Activated naive CD4-positive, alpha-beta T cell treated with anti-CD3 and anti-CD28 coated beads for 36 hours (primary cell): ENCODE measurements around the gene MYO5A. TPM values are rescaled to one million over a fixed set of nuclear protein-coding genes. Genes with fewer than 3 reads are reported as not detected.
A peak's percentile ranks its signal among the peaks of the same experiment; 100 is the strongest.
"Not testable (repeated sequence)": the region's sequence is repeated elsewhere in the genome, so short reads cannot be mapped to it uniquely, and the experiment has no call there.

Experiments
- CTCF ChIA-PET: fragments of 350-600 bp; sonication (Branson Sonifier 250); formaldehyde crosslinking; loops from one replicate; lab custom pipeline; 2021; ENCODE audit warnings: antibody characterized with exemption; lab: Charles Lee
- DNase-seq: peaks from one replicate; pipeline ENCODE4 v3.0.0-alpha.2; 2020
- H3K27ac Mint-ChIP-seq: one replicate; pipeline ENCODE4 v1.8.0; 2021; ENCODE audit warnings: mild to moderate bottlenecking, mixed read lengths
- H3K27me3 Mint-ChIP-seq: one replicate; pipeline ENCODE4 v1.8.0; 2021; ENCODE audit warnings: low read depth, mixed read lengths
- H3K36me3 Mint-ChIP-seq: one replicate; pipeline ENCODE4 v1.8.0; 2021; ENCODE audit warnings: low read depth, mixed read lengths
- H3K4me1 Mint-ChIP-seq: one replicate; pipeline ENCODE4 v1.8.0; 2021; ENCODE audit warnings: low read depth, mixed read lengths
- H3K4me3 Mint-ChIP-seq: one replicate; pipeline ENCODE4 v1.8.0; 2021; ENCODE audit warnings: mild to moderate bottlenecking, moderate library complexity, mixed read lengths
- H3K9me3 Mint-ChIP-seq: one replicate; pipeline ENCODE4 v1.8.0; 2021; ENCODE audit warnings: mixed read lengths
- intact Hi-C: fragments of 100-400 bp; cut with micrococcal nuclease; formaldehyde crosslinking; loops from one replicate; pipeline ENCODE4 v1.15.1; 2023
- total RNA-seq, 2 experiments: library from RNA; stranded (reverse); gene quantifications; one replicate each; pipeline ENCODE4 v1.2.3, GENCODE V29; 2021

Gene MYO5A
- 10 to 100 TPM; 13.2 to 13.7 TPM for total RNA-seq

- DNase-seq, result peak; percentile 81
- Mint-ChIP-seq H3K27me3 (no peaks in the 10 kb centered on the region), H3K4me1 (peaks cover 13% of the 10 kb centered on the region), H3K9me3 (no peaks in the 10 kb centered on the region), H3K27ac (peak within 1 kb of the TSS; percentile 47), H3K4me3 (peak within 1 kb of the TSS; percentile 91), H3K36me3 (no peaks in the 10 kb centered on the region)
- CTCF ChIA-PET, result interaction anchor here (0.5 to 1.4 kb wide), 4 partner anchors 172 to 274 kb away, joined by 3 to 4 read pairs (median 3); no protein-coding TSS in a partner anchor
- intact Hi-C loops, result loop anchor here (1.0 to 2.0 kb wide), 7 partner anchors 31 to 272 kb away; no protein-coding TSS in a partner anchor
These were observed at the start of gene MYO5A for GRCh38 chr15:52528564-52529340. TSS of gene MYO5A (minus strand) at chr15:52528880. CDS start at chr15:52528806, 74 bp downstream.

DNA sequence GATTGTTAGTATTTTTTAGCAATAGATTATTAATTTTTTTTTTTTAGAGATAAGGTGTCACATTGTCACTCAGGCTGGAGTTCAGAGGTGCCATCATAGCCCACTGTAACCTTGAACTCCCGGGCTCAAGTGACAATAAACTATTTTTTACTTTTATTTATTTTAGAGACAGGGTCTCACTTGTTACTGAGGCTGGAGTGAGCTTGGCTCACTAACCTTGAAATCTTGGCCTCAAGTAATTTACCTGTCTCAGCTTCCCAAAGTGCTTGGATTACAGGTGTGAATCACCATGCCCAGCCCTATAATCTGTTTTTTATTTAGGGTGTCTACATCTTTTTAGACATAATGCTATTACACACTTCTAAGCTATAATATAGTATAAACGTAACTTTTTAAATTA is 48.0 kb upstream of the MYO5A start:
- DNase-seq, result no peak
- Mint-ChIP-seq H3K4me1 (no peaks in the 10 kb centered on the region), H3K36me3 (no peaks in the 10 kb centered on the region), H3K27me3 (no peaks in the 10 kb centered on the region), H3K27ac (no peak overlapping the region), H3K4me3 (no peak overlapping the region), H3K9me3 (peaks cover 3% of the 10 kb centered on the region)
- intact Hi-C loops, result no loop called here
- CTCF ChIA-PET, result no interaction called here

GRCh38 chr15:52575573-52575972 is 46.9 kb upstream of the MYO5A start:
- H3K27ac Mint-ChIP-seq, H3K27me3 Mint-ChIP-seq, H3K4me1 Mint-ChIP-seq, intact Hi-C loops, H3K9me3 Mint-ChIP-seq, DNase-seq, H3K4me3 Mint-ChIP-seq, H3K36me3 Mint-ChIP-seq: not testable (repeated sequence)
- CTCF ChIA-PET, result interaction anchor here (0.6 kb wide), 1 partner anchor 31 kb away, joined by 3 read pairs; no protein-coding TSS in a partner anchor

DNA sequence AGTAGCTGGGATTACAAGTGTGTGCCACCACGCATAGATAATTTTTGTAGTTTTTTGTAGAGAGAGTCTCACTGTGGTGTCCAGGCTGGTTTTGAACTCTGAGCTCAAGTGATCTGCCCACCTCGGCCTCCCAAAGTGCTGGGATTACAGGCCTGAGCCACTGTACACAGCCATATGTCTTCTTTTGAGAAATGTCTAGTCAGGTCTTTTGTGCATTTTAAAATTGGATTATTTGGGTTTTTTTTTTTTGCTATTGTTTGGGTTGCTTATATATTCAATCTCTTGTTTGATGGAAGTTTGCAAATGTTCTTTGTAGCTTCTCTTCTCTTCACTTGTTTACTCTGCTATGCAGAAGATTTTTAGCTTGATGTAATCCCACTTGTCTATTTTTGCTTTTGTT is 46.4 kb upstream of the MYO5A start:
- H3K9me3 Mint-ChIP-seq, result peaks cover 3% of the 10 kb centered on the region
- H3K36me3 Mint-ChIP-seq, result no peaks in the 10 kb centered on the region
- H3K4me3 Mint-ChIP-seq, result no peak overlapping the region
- H3K4me1 Mint-ChIP-seq, result no peaks in the 10 kb centered on the region
- CTCF ChIA-PET, result interaction anchor here (0.6 kb wide), 1 partner anchor 91 kb away, joined by 3 read pairs; no protein-coding TSS in a partner anchor
- no peak for DNase-seq
- no peak overlapping the region for H3K27ac Mint-ChIP-seq
- no peaks in the 10 kb centered on the region for H3K27me3 Mint-ChIP-seq
- intact Hi-C loops, result no loop called here

DNA sequence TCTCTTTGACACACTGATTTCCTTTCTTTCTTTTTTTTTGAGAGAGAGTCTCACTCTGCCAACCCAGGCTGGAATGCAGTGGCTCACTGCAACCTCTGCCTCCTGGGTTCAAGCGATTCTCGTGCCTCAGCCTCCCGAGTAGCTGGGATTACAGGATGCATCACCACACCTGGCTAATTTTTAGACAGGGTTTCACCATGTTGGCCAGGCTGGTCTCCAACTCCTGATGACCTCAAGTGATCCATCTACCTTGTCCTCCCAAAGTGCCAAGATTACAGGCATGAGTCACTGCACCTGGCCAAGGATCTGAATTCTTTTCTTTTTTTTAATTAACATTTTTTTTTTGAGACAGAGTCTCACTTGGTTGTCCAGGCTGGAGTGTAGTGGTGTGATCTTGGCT is 45.9 kb upstream of the MYO5A start:
- DNase-seq, H3K27me3 Mint-ChIP-seq, intact Hi-C loops, H3K27ac Mint-ChIP-seq, H3K4me3 Mint-ChIP-seq, H3K36me3 Mint-ChIP-seq, H3K4me1 Mint-ChIP-seq, H3K9me3 Mint-ChIP-seq: not testable (repeated sequence)
- CTCF ChIA-PET, result interaction anchor here (0.6 kb wide), 1 partner anchor 91 kb away, joined by 3 read pairs; no protein-coding TSS in a partner anchor

DNA sequence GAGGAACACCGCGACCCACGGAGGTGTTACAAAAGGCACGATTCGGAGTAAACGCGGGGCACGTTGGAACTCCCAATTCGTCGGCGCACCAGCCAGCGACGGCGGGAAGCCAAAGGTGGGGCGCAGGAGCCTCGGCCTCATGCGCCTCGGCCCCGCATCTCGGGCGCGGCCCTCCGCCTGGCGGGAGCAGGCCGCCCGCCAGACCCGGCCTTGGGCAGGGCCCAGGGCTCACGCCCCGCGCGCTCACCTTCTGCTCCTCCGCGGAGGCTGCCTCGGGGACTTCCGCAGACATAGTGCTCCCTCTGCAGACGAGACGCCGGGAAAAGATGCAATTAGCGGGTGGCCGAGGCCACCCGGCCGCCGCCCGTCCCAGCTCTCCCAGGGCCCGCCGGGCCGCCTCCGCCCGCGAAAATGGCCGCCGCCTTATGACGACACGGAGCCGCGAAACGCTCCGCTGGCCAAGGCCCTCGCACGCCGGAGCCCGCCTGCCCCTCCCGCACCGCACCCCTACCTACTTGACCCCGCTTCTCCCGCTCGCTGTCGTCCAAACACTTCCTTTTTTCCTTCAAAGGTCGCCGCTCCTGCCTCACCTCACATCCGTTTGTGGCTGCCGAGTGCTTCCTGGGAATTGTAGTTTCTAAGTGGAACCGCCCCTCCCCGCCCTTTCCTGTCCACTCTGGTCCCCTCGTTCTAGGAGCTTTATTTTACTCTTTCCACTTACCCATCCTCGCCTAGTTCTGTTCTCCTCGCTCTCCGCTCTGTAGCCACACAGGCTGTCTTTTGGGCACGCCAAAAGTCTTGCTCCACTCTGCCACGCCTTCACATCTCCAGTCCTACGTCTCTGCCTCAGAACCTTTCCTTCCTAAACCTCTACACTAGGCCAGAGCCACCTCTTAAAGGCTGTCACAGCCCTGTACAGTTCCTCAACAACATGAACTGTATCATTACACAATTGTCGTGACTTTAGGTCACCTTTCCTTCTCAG is 40.2 kb upstream of the MYO5A start, which contains the start of gene ARPP19:
Gene ARPP19, minus strand, starts transcription at position 430 of the 985 bp plus-strand sequence. Its CDS starts 138 bp downstream, at position 292.
- H3K27ac Mint-ChIP-seq, result peak within 1 kb of the TSS; percentile 98
- H3K36me3 Mint-ChIP-seq, result peaks cover 6% of the 10 kb centered on the region
- peak within 1 kb of the TSS; percentile 86 for H3K4me3 Mint-ChIP-seq
- no peaks in the 10 kb centered on the region for H3K27me3 Mint-ChIP-seq
- no peaks in the 10 kb centered on the region for H3K9me3 Mint-ChIP-seq
- CTCF ChIA-PET, result interaction anchor here (1.4 kb wide), 1 partner anchor 162 kb away, joined by 3 read pairs; no protein-coding TSS in a partner anchor
- intact Hi-C loops, result loop anchor here (1.0 to 2.0 kb wide), 6 partner anchors 10 to 313 kb away; no protein-coding TSS in a partner anchor
- H3K4me1 Mint-ChIP-seq, result peaks cover 21% of the 10 kb centered on the region
- DNase-seq, result peak; percentile 90

- DNase-seq, result peak; percentile 63
- CTCF ChIA-PET, result no interaction called here
- Mint-ChIP-seq H3K36me3 (peaks cover 6% of the 10 kb centered on the region), H3K27ac (peak overlapping the region; percentile 98), H3K4me3 (peak overlapping the region; percentile 86), H3K4me1 (peaks cover 28% of the 10 kb centered on the region), H3K27me3 (no peaks in the 10 kb centered on the region), H3K9me3 (no peaks in the 10 kb centered on the region)
- intact Hi-C loops, result loop anchor here (1.0 to 2.0 kb wide), 3 partner anchors 9 to 163 kb away; no protein-coding TSS in a partner anchor
These were observed 39.4 kb upstream of the MYO5A start for GRCh38 chr15:52567871-52568600.

DNA sequence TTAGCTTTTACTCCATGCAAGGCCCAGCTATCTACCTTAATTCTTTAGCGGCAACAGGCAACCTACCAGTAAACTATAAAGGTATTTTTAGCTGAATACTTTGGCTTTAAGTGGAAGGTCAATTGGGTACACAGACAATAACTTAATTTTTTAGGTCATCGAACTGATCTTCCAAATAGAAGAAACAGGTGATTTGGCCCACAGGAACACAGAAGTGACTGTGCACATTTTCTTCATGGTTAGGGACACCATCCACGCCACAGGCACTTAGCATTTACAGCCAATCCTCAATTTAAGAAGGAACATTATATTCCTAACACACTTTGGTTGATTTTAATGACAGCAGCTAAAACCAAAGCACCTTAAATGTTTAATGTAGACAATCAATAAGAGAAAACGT is 38.2 kb upstream of the MYO5A start:
- DNase-seq, result no peak
- Mint-ChIP-seq H3K4me3 (peak overlapping the region; percentile 86), H3K27ac (no peak overlapping the region), H3K27me3 (no peaks in the 10 kb centered on the region), H3K4me1 (peaks cover 36% of the 10 kb centered on the region), H3K9me3 (no peaks in the 10 kb centered on the region), H3K36me3 (peaks cover 7% of the 10 kb centered on the region)
- CTCF ChIA-PET, result interaction anchor here (0.6 to 1.0 kb wide), 3 partner anchors 105 to 210 kb away, joined by 3 read pairs; no protein-coding TSS in a partner anchor
- intact Hi-C loops, result no loop called here

DNA sequence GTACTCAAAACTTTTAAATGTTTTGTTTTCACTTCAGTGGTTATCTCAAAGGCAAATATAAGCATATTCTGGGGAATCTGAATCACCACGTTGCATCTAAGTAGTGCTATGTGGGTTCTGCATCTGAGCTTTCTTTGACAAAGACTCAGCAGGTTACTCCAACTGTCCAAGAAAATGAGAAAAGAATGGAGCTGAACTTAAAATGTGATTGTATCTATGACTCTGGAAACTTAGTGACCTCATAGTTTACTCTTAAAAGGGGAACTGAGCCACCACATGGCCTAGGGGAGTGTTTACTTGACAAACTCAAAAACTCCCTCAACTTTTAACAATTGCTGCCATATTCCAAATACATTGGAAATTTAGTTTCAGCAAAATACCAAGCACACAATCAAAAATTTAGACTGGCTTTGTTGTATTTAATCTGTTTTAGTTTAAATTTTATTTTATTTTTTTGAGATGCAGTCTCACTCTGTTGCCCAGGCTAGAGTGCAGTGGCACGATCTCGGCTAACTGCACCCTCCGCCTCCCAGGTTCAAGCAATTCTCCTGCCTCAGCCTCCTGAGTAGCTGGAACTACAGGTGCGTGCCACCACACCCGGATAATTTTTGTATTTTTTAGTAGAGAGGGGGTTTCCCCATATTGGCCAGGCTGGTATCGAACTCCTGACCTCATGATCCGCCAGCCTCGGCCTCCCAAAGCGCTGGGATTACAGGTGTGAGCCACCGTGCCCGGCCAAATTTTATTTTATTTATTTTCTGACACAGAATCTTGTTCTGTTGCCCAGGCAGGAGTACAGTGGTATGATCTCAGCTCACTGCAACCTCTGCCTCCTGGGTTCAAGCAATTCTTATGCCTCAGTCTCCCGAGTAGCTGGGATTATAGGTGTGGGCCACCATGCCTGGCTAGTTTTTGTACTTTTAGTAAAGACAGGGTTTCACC is 37.0 kb upstream of the MYO5A start:
- H3K4me1 Mint-ChIP-seq, result peaks cover 45% of the 10 kb centered on the region
- CTCF ChIA-PET, DNase-seq, H3K4me3 Mint-ChIP-seq, H3K36me3 Mint-ChIP-seq, H3K27me3 Mint-ChIP-seq, H3K9me3 Mint-ChIP-seq: not testable (repeated sequence)
- peak overlapping the region; percentile 13 for H3K27ac Mint-ChIP-seq
- intact Hi-C loops, result loop anchor here (2.0 kb wide), 1 partner anchor 383 kb away; no protein-coding TSS in a partner anchor

- intact Hi-C loops, result loop anchor here (2.0 kb wide), 1 partner anchor 381 kb away; no protein-coding TSS in a partner anchor
- Mint-ChIP-seq H3K36me3 (peaks cover 10% of the 10 kb centered on the region), H3K27ac (no peak overlapping the region), H3K27me3 (no peaks in the 10 kb centered on the region), H3K9me3 (no peaks in the 10 kb centered on the region), H3K4me3 (no peak overlapping the region), H3K4me1 (peaks cover 64% of the 10 kb centered on the region)
- CTCF ChIA-PET, result interaction anchor here (1.6 kb wide), 1 partner anchor 232 kb away, joined by 4 read pairs; no protein-coding TSS in a partner anchor
- DNase-seq, result no peak
These were observed 34.9 kb upstream of the MYO5A start for GRCh38 chr15:52563501-52564060.
